ENCODE data around the gene CELF4. TPM values are rescaled to one million over a fixed set of nuclear protein-coding genes. Genes with fewer than 3 reads are reported as not detected.

Gene CELF4
- total and polyA plus RNA-seq, 10 of the 15 experiments (the other 5 are each of a cell fraction or from before 2014, with no cell fraction given): 0.03 to 0.32 TPM; not detected in 8

GRCh38 chr18:37307181-37307580 lies 258.4 kb downstream of the CELF4 start:
- no peak overlapping the region for H3K4me3 ChIP-seq
- intact Hi-C loops (cut with micrococcal nuclease; ENCODE audit: unreplicated experiment) (no loop called here), in situ Hi-C loops (cut with MboI) (loop anchor here (25.0 kb wide), 1 partner anchor 370 kb away; no protein-coding TSS in a partner anchor)
- ChIA-PET CTCF (no interaction called here), RAD21 (ENCODE audit: unreplicated experiment) (no interaction called here), SMC1A (ENCODE audit: uncharacterized antibody, unreplicated experiment) (no interaction called here), POLR2A (no interaction called here)
- H3K79me2 ChIP-seq (ENCODE audit: control insufficient read depth, insufficient read depth, low read length): no peaks in the 10 kb centered on the region
- H3K9ac ChIP-seq (ENCODE audit: control insufficient read depth, insufficient read depth, low read length): no peak overlapping the region
- H3K27me3 ChIP-seq (replicated peaks in 1 of 2; ENCODE audit: control insufficient read depth in 2 of 2, insufficient read depth in 2 of 2, low read length in 1 of 2): no peaks in the 10 kb centered on the region; a peak in 1 of 4 replicates
- no peak for FAIRE-seq
- 61% methylated on average over 8 of the region's 8 CpGs for WGBS (ENCODE audit: insufficient coverage, insufficient replicate concordance, low lambda C conversion rate, missing lambda C conversion rate)
- ATAC-seq: no peak
- H3K9me3 ChIP-seq (replicated peaks; ENCODE audit: control insufficient read depth, insufficient read depth, low read length): no peaks in the 10 kb centered on the region
- H3K36me3 ChIP-seq (ENCODE audit: control insufficient read depth in 2 of 2, insufficient read depth in 2 of 2, low read length in 1 of 2): no peaks in the 10 kb centered on the region
- H3K4me2 ChIP-seq (ENCODE audit: control insufficient read depth, insufficient read depth): no peak overlapping the region
- H3K4me1 ChIP-seq (ENCODE audit: control insufficient read depth, insufficient read depth, low read length): no peaks in the 10 kb centered on the region
- no peaks in the 10 kb centered on the region for H4K20me1 ChIP-seq (ENCODE audit: control insufficient read depth, insufficient read depth)
- H2AFZ ChIP-seq (ENCODE audit: control insufficient read depth, low read depth, low read length): no peak overlapping the region
- no TSS peak for BruUV-seq (replicated peaks)
- DNase-seq (ENCODE audit: low read depth, low spot score): no peak
- H3K27ac ChIP-seq (ENCODE audit: control insufficient read depth, insufficient read depth): no peak overlapping the region
- TF ChIP-seq PAX5 (IDR thresholded peaks at IDR 0.05; ENCODE audit: borderline replicate concordance, low read depth, low read length): no peak
- no peak for TF ChIP-seq ZNF274 (IDR thresholded peaks at IDR 0.05; ENCODE audit: insufficient read depth, insufficient read length)
- TF ChIP-seq ZNF592 (IDR thresholded peaks at IDR 0.05): no peak
- no peak for TF ChIP-seq SIX5 (IDR thresholded peaks at IDR 0.05; ENCODE audit: low read depth, low read length, severe bottlenecking)
- TF ChIP-seq HSF1 (IDR thresholded peaks at IDR 0.05; ENCODE audit: low read depth, low read length): no peak
- TF ChIP-seq RELB (IDR thresholded peaks at IDR 0.05; ENCODE audit: low read depth): no peak
- TF ChIP-seq RCOR1 (conservative IDR thresholded peaks at IDR 0.05; ENCODE audit: low read depth, low read length): no peak
- no peak for TF ChIP-seq SREBF2 (IDR thresholded peaks at IDR 0.05; ENCODE audit: low read length)
- no peak for TF ChIP-seq ZNF24 (IDR thresholded peaks at IDR 0.05)
- no peak for TF ChIP-seq STAT1 (conservative IDR thresholded peaks at IDR 0.05)
- TF ChIP-seq E2F4 (IDR thresholded peaks at IDR 0.05; ENCODE audit: low read depth, low read length): no peak
- no peak for TF ChIP-seq NR2F1 (conservative IDR thresholded peaks at IDR 0.05)
- TF ChIP-seq MYB (IDR thresholded peaks at IDR 0.05; ENCODE audit: borderline replicate concordance, low read depth, low read length): no peak
- no peak for TF ChIP-seq BACH1 (IDR thresholded peaks at IDR 0.05; ENCODE audit: borderline replicate concordance)
- no peak for TF ChIP-seq TCF12 (IDR thresholded peaks at IDR 0.05; ENCODE audit: low read depth, low read length)
- TF ChIP-seq RBBP5 (conservative IDR thresholded peaks at IDR 0.05): no peak
- no peak for TF ChIP-seq WRNIP1 (IDR thresholded peaks at IDR 0.05; ENCODE audit: borderline replicate concordance, low read depth, low read length)
- no peak for TF ChIP-seq CHD1 (IDR thresholded peaks at IDR 0.05; ENCODE audit: low read depth, low read length)

All from GM12878 (cell line).